CMK (cell line): ENCODE measurements around the gene MAX.

Source experiments
- DNase-seq: peaks from one replicate; pipeline ENCODE4 v3.0.0-alpha.2; 2010; ENCODE audit warnings: low read depth

The MAX gene

DNA sequence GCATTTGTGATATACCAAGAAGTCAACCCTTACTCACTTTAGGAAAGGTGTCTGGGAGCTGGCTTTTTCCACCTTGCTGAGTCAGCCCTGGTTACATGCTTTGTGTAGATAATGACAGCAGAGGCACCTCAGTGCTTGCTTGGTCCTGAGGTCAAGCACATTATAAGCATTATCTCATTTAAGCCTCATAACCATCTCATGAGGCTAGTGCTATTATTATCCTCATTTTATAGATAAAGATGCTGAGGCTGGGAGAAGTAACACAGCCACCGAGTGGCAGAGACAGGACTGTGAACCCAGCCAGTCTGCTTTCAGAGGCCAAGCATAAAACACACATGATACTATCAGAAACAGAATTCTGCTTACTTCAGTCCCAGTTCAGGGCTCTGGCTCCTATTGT is 29.4 kb downstream of the MAX start:
- DNase-seq = no peak

DNA sequence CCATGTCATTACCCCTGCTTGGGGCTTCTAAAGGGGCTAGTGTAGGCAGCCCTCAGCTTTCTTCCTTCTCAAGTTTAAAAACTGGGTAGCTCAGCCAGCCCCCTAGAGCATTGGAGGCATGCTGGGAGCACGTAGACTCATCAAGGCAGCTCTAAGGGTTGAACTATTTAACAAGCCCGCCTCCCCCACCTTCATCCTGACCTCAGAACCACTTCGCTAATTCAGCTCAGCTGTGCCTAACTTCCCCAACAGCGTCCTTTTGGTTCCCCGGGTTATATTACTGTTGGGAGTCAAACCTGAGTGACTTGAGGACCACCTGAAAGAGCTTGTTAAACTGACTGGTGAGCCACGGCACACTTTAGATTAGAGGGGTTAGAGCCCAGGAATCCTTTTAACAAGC is 30.1 kb downstream of the MAX start:
- no peak for DNase-seq

DNA sequence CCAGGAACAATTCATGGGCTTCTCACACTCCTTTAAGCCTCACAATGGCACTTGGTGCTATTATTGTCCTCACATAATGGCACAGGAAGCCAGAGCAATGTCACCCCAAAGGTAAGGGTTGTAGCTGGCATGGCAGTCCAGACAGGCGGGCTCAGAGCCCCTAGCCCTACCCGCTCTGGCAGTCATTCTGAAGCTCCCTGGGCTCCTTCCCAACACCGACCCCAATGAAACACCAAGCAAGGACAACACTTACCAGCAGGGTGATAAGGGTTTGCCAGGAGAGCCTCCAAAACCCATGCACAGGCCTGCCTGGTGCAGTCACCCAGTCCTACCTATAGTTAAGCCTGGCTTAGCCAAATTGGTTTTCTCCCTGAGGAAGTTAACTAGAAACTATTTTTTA is 30.8 kb downstream of the MAX start:
- DNase-seq = no peak

DNA sequence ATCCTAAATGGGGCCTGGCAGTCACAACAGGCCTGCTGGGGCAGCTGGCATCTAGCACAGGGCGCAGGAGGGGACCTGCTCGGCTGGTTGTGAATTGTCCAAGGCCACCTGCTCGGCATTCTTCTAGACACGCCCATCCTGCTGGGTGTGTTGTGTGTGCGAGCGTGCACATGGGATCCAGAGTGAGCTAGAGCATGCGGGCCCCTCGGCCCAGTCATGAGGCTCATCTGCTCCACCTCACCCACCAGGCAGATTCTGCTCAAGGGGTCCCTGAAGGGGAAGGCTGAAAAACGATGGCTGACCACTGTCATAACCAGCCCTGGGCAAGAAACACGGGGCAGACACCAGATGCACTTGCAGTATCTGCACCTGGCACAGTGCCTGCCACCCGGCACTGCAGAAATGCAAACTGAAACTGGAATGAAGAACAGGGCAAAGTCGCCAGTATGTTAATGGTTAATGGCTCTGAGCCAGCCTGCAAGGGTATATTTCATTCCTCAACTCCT is 31.8 kb downstream of the MAX start:
- no peak for DNase-seq

DNA sequence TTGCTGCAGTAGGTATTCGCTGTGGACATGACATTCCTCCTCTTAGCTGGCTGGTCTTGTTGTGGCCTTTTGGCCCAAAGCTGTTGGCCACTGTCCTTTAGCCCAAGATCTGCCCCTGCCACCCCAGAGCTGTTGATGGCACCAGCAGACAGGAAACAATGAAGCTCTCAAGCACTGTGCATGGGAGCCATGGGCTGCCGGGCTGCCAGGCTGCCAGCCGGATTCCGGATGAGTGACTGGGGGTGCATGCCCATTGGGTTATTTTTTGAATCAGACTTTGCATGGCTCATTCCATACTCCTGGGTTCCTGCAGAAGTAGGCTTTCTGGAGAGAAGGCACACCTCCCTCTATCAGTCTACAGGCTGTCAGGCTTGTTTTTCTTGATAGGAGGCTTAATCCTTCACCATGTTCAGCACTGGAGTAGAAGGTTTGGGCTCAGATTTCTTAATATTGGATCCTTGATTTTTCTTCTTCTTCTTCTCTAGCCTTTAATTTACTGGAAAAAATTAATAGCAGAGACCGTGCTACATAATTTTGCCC is 32.4 kb downstream of the MAX start:
- no peak for DNase-seq

DNA sequence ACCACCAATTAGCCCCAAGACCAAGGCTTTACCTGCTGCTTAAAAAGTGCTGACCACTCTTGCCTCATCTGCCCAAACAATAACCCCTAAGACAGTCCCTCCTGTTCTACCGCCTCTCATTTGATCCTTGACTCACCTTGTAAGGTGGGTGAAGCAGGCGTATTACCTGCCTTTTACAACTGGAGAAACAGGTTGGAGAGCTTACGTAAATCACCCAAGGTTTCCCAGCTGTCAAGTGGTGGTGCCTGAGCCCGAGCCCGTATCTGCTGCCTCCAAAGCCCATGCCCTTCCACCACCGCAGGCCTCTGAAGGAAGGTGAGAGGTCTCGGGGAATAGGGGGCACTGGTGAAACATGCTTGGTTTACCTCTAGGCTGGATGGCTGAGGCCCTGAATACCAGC is 36.6 kb downstream of the MAX start:
- no peak for DNase-seq

DNA sequence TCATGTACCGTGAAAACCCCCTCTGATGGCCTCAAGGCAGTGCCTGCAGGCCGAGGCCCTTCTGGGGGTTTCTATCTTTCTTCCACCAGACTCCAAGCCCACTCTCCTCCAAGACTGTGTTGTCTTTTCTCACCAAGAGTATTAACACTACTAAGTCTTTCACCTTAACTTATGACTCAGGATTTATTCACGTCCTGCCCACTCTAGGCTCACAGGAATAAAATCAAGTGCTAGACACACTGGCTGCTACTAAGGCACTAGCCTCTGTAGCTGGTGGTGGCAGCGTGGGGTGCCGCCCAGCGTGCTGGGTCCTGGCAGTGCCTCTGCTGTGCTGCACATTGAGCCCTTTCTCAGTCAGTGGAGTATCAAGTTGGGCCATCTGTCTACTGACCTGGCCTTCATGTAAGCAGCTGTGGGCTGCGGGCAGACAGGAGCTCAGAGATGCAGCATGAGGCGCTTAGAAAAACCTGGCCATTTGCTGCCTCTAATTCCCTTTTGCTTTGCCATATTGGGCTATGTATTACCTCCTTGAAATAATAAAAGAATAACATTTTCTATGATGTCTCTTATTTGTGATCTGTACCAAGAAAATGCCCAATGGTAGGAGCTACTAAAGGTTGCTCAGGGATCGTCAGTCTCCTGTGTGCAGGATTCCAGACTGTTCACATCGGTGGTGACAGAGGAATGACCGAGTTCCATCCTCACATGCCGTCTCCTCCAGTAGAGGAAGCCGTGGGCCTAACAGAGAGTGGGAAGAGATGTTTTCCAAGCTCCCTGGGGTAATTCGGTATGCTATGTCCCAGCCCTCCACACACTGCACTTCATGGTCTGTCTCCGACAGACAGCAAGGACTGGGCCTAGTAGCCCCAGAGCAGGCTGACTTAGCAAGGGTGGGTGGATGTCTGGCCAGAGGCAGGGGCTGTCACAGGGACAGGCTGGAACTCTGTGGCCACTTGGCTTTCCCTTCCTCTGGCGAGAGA is 39.9 kb downstream of the MAX start:
- DNase-seq = no peak

DNA sequence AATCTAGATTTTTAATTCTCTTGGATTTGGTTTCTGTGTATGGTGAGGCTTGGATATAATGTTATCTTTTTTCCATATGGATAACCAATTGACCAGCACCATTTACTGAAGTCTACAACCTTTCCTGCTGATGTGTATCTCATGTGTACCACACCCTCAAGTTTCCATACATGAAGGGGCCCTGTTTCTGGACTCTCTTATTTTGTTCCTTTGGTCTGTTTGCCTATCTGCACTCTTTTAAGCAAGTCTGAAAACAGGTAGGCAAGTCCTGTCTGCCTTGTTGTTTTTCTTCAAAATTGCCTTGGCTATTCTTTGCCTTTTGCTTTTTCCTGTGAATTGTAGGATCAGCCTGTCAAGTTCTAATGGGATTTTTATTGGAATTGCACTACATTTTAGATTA is 44.6 kb downstream of the MAX start:
- DNase-seq = no peak

DNA sequence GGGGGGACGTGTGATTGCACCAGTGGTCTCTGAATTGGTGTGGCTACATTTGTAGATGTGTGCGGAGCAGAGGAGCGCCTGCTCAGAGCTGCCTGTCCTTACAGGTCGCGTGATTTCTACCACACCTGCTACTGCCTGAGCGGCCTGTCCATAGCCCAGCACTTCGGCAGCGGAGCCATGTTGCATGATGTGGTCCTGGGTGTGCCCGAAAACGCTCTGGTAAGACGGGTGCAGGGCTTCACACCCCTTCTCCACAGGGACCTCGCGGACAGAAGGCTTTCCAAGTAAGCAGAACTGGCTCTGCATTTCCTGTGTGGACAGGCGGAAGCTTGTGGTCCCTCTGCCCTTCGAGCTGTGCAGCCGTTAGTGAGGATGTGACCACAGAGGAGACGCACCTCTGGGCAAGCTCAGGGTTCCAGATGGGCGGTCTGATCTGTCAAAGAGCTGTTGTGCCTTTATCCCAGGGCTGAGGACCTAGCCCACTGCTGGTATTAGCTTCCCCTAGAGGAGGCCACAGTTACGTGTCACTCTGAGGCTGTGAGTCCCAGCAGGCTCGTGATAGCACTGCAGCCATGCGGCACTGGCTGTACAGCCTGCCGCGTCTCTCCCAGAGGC is 47.7 kb downstream of the MAX start:
- DNase-seq = peak; percentile 95

DNA sequence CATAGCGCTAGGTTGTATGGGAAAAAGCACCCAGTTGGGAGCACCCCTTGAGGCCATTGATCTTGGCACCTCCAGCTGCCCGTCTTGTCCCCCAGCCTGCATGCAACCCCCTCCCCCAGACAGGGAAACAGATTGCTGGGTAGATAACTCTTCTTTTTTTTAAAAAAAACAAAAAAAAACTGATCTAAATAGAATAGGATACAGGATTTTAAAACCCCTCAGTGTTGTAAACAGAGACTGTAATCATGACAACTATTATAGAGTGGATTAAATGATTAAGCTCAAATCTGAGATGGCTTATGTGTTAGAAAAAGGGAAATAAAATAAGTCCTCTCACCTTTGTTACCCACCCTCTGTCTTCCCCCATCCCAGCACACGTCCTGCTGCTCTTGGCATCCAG is 48.9 kb downstream of the MAX start:
- no peak for DNase-seq

DNA sequence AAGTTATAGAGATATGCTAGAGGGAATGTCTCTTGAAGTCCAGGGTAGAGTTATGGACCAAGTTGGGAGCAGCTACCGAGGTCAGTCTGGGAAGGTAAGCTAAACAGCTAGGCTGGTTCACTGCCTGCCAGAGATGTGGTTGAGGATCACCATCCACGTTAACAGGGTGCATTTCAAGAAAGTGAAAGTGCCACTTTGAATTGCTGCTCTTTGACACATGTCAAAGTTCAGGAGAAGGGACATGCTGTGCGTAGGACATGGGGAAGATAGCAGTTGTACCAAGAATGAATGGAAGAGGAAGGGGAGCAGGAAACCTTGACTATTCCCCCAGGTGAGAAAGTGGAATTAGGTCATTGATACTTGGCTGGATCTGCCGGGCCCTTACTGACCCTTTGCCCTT is 49.5 kb downstream of the MAX start:
- DNase-seq = no peak

DNA sequence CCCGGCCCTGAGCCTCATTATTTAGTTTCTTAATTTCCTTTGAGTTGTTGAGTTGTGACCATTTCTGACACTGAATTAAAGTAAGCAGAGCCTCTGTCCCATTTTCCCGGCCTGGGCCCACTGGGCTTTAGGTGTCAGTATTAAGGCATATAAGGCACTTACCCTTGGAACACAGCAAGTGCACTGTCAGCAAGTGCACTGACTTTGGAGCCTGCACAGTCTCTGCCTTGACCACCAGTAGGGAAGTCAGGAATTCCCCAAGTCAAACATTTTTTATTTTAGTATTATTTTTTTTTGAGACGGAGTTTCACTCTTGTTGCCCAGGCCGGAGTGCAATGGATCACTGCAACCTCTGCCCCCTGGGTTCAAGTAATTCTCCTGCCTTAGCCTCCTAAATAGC is 56.6 kb downstream of the MAX start:
- no peak for DNase-seq

DNA sequence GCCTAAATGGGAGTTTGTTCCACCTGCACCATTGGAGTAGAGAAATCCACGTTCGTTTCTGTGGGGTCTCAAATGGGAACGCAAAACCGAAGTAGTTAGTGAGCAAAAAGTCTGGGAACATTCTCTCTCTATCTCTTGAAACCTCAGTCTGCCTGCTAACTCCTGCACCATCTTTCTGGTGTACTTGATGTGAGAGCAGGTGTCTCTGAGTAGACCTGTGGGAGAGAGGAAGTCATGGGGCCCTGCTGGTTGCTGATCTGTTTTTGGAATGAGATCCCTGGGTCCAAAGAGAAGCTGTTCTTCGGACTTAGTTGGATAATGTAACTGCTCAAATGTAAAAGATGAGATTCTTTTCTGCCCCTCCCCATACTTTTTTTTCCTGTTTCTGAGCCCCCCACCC is 57.3 kb downstream of the MAX start:
- DNase-seq = no peak

DNA sequence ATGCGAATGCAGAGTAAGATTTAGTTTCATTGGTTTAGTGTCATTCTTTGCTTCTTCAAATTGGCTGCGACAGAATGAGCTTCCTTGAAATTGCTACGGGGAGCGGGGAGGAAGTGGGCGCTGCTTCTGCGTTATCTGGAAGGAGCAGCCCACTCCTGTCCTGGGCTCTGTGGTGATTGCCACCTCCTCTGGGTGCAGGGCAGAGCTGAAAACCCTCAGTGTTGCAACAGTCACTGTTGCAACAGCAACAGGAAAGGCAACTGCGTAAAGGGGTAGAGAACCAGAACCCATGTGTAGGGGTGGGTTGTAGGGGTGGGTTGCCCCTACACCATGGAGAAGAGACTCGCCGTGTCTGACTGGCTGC is 57.7 kb downstream of the MAX start:
- DNase-seq = peak; percentile 71

DNA sequence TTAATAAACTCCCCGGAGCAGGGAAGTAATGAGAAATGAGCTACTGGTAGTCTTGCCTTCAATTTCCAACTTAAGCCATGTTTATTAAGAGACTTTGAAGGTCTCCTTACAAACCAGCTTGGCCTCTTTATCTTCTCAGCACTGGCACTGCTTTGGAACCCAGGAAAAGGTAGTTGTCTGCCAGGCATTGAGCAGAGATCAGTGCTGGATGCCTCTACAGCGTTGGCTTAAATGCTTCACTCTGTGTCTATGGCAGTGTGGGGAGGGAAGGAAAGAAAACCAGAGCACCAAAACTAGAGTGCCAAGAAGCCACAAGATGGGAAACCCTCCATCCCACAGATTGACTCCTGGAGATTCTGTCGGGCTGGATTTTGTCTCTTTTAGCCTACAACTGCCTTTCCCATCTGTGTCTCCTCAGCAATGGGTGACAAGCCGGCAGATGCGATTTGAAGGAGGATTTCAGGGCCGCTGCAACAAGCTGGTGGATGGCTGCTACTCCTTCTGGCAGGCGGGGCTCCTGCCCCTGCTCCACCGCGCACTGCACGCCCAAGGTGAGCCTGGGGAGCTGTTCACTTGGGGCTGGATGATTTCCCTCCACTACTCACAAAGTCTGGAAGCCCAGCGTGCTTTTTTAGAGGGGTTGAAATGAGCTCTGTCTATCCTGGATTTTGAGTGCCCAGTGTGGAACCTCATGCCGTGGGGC is 58.3 kb downstream of the MAX start:
- no peak for DNase-seq

DNA sequence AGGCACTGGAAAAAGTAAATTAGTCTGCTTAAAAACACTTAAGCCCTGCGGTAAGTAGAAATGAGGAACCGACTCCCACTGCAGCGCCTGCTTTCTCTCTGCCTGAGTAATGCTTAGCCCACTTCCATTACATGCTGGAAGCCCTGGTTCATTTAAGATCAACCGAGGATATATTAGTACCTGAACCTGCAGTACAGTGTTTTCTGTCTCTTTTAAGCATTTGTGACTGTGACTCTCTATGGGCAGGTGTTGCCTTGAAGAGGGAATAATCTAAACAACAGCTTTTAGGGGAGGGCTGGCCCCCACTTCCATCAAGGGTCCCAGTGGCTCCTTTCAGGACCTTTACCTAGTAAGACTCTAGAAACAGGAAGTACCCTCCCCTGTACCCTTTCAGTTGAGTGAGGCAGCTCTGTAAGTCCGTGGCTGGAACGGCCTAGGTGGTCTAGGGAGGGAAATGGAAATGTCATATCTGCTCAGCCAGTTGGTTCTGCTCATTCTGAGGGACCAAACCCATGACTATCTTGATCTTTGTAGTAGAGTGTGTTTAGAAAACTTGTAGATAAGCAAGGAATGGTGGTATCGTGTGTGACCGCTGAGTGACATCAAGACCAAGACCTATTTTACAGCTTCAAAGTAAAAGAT is 59.5 kb downstream of the MAX start:
- DNase-seq = peak; percentile 97

DNA sequence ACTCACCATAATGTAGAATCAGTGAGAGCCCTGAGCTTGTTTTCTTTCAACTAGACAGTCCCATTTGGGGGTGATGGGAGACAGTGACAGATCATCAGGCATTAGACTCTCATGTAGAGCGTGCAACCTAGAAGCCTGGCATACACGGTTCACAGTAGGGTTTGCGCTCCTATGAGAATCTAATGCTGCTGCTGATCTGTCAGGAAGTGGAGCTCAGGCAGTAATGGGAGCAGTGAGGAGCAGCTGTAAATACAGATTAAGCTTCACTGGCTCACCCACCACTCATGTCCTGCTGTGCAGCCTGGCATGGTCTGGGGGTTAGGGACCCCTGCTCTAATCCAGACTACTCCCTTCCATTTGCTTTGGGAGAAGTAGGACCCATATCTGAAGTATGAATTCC is 60.0 kb downstream of the MAX start:
- no peak for DNase-seq

DNA sequence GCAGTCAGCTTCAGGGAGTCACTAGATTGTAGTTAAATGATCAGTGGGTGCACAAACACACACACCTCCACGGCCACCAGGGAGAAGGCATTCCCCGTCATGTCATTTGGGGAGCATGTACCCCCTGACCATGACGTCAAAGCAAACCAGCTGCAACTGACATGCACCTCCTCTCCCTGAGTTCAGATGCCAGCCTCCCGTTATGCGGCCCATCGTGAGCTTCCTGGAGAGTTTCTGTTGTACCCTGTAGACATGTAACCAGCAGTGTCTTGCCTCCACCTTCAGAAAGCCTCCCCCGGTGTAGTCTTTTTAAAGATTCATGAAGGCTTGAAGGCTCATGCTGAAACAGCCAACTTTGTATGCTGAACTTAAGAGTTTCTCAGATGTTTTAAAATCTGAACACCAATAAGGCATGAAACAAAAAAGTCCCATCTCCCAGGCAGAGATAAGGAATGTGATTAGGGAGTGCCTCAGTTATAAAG is 60.8 kb downstream of the MAX start:
- DNase-seq = no peak

DNA sequence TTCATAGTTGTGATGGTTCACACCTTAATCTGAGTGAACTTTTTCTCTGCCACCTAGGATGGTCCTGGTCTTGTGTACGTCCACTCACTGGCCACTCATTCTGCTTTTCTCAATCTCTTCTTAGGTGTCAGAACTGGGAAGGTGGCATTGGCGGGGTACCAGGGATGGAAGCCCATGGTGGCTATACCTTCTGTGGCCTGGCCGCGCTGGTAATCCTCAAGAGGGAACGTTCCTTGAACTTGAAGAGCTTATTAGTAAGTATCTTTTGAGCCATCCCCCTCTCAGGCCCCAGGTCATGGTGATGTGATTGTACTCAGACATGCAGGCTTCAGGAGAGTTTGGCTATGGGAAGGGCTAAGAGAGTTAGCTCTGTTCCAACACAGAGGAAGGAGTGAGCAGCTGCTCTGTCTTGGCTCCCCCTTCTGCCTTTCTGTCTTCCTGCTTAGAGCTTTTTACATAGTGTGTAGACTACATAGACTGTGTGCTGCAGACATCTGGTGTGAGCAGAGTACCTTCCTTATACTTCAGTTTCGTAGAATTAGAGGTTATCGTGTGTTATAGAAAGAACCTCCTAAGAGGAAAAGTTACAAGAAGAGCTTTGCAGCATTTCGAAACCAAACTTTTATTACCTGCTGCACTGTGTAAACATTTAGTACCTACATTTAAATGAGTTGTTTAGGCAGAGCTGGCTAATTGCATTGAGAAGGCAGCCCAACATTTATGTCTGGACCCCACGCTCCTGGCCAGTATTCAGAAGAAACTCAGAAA is 61.5 kb downstream of the MAX start:
- no peak for DNase-seq

DNA sequence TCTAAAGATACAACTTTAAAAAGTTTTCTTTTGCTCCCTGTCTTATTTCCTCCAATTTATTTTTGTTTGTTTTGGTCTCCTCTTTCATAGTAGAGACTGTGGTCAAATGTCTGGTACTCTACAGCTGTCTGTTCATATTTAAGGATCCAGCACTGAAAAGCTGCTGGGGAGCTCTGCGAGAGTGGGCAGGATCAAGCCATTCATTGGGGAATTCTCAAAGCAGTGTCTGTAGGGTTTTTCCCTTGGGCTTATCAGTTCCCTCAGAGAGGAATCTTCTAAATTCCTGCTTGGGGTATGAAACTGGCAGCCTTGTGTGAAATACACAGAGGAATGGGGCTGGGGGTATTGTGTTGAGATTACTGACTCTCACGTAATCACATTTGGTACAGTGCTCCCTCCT is 63.4 kb downstream of the MAX start:
- no peak for DNase-seq

DNA sequence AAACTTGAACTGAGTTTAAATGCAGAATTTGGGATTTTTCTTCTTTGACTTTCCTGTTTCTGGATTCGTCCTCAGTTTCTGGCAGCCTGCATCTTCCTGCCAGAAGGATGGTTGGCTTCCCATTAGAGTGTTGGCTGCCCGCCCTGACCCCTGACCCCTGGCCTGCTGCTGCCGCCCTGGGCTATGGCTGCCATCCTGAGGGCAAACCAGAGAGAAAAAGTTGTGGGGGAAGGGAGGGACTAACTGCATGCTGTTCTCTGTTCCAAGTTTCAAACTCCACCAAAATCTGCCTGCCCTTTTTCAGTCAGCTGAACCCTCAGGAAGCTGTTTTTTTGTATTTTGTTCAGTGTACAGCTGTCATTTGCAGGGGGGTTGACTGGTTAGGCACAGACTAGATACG is 67.3 kb downstream of the MAX start:
- DNase-seq = no peak
